Endometrium (tissue), 2 donors: ENCODE data around the gene ACTL9.

Experiments
- FAIRE-seq: peaks from 2 replicates; lab custom pipeline; 2012; peaks lifted over from hg19 to GRCh38; lab: Jason Lieb, UNC
- donor health status: control.
- donor health status: control.

The ACTL9 gene

DNA sequence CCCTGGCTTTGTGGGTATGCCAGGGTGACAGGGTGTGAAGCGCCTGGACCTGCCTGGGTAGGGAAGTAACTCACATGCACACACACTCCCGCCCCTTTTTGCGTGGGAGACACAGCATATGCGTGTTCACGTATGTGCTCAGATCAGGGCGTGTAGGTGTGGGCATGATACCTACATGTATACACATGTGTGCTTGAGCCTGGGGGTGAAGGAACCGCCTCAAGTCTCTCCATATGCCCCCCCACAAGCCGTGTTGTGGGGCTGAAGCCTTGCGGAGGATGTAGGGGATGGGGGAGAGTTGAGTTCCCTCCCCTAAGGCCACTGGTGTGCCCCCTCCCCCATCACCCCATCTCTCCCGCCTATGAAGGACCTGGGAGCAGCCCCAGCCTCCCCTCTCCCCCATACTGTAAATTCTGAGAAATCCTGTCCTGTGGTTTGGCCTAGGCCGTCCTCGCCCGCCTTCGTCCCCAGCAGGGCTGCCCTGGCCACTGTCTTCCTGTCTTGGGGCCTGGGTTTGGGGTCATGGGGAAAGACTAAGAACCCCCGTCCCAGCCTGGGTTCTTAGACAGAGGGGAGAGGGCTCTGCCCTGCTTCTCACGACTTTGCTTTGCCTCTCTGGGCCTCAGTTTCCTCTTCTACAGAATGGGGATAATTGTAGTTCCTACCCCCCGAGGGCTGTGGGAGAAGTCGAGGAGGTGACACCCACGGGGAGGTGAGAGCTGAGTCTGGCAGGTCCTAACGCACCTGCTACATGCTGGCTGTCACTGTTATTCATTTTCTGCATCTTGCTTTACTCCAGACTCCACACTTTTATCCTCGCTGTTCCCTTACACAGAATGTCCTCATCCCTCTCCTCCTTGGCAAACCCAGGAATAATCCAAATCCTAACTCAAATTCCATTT is 14.3 kb downstream of the ACTL9 start:
- FAIRE-seq, result no peak

DNA sequence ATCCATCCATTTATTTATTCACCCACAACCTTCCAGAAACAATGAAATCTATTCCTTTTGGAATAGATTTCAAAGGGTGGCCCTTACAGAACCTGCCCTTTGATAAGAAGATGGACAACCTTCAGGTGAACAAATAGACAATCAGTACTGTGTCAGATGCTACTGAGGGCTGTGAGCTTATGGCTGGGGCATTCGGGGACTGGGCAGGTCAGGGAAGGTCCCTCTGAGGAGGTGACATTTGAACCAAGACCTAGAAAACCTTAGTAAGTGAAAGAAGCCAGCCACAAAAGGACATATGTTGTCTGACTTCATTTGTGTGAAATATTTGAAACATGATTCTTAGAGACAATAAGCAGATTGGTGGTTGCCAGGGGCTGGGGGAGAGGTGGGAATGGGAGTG is 15.7 kb downstream of the ACTL9 start:
- no peak for FAIRE-seq

DNA sequence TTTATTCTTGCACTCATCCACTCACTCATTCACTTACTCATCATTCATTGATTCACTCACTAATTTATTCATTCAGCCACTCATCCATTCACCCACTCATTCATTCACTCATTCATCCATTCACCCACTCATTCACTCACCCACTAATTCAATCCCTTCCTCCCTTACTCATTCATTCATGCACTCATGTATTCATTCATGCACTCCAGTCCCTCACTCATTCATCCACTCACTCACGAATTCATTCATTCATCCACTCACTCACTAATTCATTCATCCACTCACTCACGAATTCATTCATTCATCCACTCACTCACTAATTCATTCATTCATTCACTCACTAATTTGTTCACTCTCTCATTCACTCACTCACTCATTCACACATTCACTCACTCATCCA is 16.1 kb downstream of the ACTL9 start:
- FAIRE-seq, result no peak

DNA sequence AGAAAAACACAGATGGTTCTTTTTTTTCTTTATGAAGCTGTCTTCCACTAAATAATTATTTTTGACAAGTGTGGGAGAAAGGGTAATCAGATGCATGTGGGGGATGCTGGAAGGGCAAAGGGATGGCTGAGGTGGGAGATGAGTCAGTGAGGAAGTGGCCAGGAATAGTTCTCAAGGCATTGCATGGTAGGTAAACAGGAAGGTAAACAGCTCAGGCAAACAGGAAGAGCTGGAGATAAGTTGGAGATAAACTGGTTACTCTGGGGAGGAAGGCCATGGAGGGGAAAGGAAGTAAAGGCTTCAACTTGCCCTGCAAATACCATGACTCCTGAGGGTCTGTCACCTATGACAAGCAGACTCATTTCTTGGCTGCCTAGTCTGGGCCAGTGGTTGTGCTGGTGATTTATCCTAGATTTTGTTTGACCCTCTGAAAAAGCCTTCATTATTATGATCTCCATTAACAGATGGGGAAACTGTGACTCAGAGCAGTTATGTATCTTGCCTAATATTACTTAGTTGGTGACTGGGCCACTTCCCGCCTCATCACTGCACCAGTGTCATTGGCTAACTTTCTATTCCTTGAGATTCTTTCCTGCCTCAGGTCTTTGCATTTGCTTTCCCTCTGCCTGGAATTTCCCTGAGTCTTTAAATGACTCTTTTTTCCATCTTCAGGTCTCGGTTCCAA is 17.1 kb downstream of the ACTL9 start:
- no peak for FAIRE-seq

DNA sequence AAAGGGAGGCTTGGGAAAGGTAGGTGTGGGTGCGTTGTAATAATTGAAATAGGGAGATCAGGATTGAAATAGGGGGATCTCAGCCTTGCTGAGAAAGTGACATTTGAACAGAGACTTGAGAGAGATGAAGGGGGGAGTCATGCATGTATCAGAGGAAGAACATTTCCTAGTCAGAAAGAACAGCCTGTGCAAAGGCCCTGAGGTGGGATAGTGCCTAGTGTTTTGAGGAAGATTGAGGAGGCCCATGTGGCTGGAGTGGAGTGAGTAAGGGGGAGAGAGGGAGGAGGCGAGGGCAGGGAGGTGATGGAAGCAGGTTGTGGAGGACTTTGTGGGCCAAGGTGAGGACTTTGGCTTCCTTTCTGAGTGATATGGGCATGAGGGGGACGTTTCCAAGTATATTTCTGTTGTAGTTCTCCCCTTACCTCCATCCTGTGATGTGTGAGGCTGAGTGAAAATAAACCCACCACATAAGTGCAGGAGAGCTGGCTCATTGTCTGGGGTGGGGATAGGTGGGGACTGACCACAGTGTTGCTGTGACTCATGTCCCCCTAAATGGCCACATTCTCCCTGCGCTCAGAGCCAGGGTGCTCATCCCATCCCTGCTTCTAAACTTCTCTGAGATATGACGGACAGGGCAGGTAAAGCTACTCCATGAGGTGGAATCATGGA is 17.8 kb downstream of the ACTL9 start:
- no peak for FAIRE-seq

DNA sequence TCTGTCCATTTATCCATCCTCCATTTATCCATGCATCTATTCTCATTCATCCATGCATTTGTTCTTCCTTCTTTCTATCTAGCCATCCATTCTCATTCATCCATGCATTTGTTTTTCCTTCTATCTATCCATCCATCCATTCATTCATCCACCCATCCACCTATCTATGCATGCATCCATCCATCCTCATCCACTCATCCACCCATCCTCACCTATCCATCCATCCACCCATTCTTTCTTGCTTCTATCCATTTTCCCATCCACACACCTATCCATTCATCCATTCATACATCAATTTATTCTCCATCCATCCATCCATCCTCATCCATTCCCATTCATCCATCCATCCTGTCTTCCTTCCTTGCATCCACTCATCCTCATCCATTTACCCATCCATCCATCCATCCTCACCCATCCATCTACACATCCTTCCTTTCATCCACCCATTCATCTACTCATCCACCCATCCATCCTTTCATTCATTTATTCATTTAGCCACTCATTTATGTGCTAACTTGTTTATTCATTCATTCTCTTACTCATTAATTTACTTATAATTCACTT is 20.3 kb downstream of the ACTL9 start:
- no peak for FAIRE-seq

DNA sequence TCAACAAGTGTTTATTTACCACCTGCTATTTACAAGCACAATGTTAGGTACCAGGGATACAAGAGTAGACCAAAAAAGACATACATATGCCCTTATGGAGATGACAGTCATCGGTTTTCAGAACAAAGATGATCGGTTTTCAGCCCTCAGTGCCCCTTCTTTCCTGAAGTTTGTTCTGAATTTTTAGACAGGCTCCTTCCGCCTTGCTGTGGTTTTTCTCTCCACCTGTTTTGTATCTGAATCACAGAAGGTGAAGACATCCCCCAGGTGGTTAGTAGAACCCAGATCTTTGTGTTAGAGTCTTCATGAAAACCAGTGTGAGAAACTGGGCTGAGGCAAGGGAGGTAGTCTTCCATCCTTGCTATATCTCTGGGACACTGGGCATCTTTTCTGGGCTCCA is 23.5 kb downstream of the ACTL9 start:
- no peak for FAIRE-seq

DNA sequence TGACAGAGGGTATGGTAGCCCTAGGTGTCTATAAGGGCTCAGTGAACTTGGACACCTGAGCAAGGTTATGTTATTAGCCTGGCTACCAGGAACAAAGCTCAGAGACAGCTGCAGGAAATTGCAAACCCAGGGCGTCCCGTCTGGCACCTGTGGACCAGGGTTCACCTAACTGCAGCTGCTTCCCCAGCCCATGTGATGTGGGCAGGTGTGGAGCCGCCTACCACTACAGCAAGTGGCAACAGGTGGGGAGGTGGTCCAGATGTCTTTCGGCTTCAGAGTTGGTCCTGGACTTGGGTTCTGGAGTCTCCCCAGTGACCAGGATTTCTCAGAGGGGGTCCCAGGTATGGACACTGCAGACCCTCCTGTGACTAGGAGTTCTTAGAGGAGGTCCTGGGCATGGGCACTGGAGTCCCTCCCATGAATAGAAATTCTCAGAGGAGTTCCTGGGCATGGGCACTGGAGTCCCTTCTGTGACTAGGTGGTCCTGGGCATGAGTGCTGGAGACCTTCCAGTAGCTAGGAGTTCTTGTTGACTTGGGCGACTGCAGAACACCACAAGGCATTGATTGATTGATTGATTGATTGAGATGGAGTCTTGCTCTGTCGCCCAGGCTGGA is 25.2 kb downstream of the ACTL9 start:
- no peak for FAIRE-seq

DNA sequence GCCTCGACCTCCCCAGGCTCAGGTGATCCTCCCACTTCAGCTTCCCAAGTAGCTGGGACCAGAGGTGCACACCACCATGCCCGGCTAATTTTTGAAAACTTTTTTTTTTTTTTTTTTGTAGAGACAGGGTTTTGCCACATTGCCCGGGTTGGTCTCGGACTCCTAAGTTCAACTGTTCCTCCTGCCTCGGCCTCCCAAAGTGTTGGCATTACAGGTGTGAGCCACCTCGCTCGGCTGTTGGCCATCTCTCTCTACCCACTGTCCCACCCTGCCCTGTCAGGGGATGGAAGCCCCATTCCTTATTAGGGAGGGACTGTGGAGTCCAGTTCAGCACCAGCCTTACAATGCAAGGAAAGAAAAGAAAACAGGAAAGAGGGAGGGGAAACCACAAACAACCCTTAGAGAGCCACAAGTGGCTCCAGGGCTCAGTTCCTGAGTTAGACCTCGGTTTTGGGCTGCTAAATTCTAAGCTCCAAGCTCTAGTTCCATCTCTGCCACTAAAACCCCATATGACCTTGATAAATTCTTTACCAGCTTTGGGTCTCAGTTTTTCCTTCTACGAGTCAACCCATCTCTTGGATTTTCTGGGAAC is 31.7 kb downstream of the ACTL9 start:
- no peak for FAIRE-seq

DNA sequence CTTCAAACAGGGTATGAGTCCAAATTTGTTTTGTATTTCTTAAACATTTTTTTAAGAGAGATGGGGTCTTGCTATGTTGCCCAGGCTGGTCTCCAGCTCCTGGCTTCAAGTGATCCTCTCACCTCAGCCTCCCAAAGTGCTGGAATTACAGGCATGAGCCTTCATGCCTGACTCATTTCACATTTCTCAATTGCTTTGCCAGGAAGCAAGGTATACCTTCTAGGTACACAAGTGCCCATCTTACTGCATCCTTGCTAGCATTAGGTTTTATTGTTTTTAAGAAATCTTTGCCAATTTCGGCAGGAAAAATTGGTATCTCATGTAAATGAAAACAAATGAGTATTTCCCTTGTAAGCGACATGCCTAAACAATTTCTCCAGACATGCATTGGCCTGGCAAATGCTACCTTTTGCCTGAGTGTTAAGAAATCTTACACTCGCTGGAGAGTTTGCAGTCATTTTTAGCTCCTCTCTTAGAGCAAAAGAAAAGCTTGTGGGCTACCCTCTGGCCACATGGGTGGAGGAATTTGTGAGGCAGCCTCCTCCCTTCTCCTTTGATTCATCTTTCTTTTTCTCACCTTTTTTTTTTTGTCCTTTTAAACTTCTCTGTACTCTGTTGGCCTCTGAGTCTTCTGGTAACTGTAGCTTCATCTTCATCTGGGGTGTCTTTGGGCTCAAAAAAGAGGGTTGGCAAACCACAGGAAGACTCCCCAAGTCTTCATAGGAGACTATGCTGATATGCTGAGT is 33.0 kb downstream of the ACTL9 start:
- no peak for FAIRE-seq

DNA sequence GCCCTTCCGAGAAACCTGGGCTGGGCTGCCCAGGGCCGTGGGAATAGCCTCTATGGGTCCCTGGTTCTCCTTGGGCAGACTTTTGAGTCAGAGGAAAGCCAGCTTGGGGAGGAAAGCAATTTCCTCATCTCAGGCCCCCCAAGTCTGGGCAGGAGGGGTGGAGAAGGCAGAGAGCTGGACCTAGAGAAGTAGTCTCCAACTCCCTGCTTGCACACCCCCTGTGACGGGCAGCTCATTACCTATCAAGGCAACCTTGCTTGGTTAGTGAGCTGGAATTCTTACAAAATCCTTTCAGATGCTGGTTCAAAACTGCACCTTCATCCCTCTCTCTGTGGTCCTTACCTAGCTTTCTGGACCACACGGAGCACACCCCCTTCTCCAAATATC is 33.9 kb downstream of the ACTL9 start:
- no peak for FAIRE-seq

DNA sequence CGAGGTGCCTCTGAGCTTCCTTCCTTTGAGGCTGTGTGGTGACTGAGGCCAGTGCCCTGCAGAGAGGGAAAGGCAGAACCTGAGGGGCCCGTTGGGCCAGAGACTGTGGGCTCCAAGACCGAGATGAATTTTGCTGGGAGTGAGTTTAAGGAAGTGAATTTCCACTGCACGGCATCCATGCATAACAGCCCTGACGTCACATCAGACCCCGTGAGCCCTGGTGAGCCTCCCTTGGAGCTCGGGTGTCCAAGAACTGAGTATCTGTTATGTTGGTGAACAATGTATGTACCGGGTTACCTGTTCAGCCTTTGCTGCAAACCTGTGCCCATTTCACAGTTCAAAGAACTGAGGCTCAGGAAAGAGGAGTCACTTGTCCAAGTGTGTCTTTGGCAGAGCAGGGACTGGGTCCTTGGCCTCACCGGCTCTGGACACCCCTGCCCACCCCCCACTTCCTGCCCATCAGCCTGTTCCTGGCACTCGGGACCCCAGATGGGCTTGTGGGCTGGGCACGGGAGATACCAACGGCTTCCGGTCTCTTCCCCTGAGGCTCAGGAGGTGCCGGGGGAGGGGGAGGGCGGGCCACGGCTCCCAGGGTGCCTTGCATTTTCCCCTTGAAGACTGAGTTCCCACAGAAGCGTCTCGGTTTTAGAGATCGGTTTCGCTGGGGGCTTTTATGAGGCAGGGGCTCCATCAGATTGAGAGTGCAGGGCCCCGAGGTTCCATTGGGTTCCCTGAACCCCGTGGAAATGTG is 34.5 kb downstream of the ACTL9 start:
- FAIRE-seq, result no peak

DNA sequence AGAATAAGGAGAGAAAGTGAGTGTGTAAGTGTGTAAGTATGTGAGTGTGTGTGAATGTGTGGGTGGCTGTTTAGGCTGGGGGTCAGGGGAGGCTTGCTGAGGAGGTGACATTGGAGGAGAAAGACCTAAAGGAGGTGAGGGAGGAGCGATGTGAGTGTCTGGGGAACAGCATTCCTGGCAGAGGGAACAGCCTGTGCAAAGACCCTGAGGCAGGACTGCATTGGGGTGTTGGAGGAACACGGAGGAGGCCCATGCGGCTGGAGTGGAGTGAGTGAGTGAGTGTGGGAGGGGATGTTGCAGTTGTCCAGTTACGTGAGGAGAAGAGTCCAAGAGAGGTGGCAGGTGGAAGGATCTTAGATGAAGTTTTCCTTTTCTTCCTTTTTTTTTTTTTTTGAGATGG is 36.3 kb downstream of the ACTL9 start:
- FAIRE-seq, result no peak

DNA sequence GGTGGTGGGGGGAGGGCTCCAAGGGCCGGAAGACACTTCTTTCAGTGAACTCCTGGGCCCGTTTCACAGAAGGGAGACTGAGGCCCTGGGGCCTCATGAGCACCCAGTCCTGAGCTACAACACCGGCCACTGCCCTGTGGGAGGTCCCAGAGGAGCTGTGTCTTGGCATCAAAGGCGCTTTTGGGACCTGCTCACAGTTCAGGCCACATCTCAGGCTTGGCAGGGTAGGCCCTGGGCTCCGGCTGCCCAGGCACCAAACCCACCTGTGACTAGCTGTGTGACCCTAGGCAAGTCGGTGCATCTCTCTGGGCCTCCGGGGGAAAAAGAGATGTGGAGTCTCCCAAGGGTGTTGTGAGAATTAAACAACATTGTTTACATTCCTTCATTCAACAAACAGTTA is 38.7 kb downstream of the ACTL9 start:
- FAIRE-seq, result no peak

DNA sequence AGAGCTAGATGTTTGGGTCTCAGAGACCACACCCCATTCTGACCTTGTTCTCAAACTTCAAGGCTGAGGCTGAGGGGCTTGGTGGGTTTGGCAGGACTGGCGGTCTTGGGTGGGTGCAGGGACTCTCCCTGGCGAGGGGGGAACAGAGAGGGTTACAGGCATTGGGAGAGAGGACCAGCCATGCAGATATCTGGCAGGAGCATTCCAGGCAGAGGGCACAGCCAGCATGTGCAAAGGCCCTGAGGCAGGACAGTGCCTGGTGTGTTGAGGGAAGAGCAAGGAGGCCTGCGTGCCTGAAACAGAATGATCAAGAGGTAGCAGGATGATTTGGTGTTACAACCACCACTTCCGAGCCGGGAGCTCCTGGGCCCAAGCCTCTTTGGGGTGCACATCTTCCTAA is 40.7 kb downstream of the ACTL9 start:
- FAIRE-seq, result no peak

DNA sequence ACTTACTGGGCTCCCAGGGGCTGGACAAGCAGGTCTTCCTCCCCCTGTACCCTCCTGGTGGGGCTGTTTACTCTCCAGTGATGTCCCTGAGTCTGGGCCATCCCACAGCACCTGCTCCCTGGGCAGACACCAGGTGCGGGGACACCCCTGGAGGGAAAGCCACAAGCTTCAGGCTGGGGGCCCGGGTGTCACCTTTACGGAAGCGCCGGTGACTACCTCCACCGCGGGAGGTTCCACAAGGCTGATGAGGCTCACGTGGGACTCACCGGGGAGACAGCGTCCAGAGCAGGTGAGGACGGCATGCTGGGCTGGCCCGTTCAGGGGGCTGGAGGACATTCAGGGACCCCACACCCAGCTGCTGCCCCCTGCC is 43.3 kb downstream of the ACTL9 start:
- FAIRE-seq, result no peak

DNA sequence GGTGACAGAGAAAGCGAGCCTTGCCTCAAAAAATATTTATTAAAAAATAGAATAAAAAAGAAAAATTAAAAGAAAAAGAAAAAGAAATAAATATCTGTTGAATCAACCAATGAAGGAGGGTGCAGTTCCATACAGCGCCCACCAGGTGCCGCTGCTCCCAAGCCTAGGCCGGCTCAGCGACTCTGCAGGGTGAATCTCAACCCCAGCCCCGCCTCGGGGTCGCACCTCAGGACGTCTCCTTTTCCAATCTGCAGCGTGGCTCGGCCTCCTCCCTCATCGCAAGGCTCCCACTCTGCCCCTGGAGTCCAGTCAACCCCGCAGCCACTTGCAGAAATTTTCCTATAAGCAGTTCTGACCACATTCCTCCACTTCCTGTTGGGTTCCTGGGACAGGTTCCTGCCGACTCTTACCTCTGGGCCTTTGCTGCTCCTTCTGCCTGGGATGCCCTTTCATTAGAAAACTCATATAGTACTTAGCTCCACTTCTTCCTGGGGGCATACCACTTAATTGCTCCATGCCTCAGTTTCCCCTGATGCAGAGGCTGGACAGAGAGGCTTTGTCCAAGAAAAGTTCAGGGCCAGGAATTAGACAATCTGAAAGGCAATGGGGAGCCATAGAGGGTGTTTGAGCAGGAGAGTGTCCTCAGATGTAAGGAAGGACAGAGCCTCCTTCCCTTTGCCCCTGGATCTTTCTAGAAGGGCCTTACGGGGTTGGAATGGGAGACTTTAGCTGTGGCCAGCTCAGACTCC is 43.8 kb downstream of the ACTL9 start:
- FAIRE-seq, result no peak

DNA sequence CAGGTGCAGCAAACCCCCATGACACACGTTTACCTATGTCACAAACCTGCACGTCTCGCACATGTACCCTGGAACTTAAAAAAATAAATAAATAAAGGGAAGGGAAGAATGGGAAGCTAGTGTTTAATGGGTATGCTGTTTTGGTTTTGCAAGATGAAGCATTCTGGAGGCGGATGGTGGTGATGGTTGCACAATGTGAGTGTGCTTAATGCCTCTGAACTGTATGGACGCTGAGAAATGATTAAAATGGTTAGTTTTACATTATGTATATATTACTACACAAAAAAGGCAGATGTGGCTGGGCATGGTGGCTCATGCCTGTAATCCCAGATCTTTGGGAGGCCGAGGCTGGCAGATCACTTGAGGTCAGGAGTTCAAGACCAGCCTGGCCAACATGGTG is 50.4 kb downstream of the ACTL9 start:
- no peak for FAIRE-seq
